ENCODE data around the gene EYA4.

EYA4 gene

GRCh38 chr6:133265066-133265465 is 23.9 kb downstream of the EYA4 start:
- FAIRE-seq (no peak), DNase-seq (ENCODE audit: insufficient read length) (no peak)
- TF ChIP-seq POLR2A (IDR thresholded peaks at IDR 0.05; ENCODE audit: low read depth, low read length) (no peak), POLR2AphosphoS5 (IDR thresholded peaks at IDR 0.05; ENCODE audit: low read depth, low read length) (no peak)

- no peak for TF ChIP-seq POLR2AphosphoS5 (IDR thresholded peaks at IDR 0.05; ENCODE audit: low read depth, low read length)
- DNase-seq (ENCODE audit: insufficient read length) = no peak
These were observed 25.0 kb downstream of the EYA4 start for GRCh38 chr6:133266186-133266585.

GRCh38 chr6:133268621-133269020 is 27.5 kb downstream of the EYA4 start:
- FAIRE-seq (no peak), DNase-seq (ENCODE audit: insufficient read length) (no peak)
- TF ChIP-seq TAF1 (IDR thresholded peaks at IDR 0.05; ENCODE audit: borderline replicate concordance, low read depth, low read length) = no peak
- TF ChIP-seq POLR2AphosphoS5 (IDR thresholded peaks at IDR 0.05; ENCODE audit: low read depth, low read length) = no peak
- TF ChIP-seq POLR2A (IDR thresholded peaks at IDR 0.05; ENCODE audit: low read depth, low read length) = no peak

More at GRCh38 chr6:133266186-133266585, 25.0 kb downstream of the EYA4 start:
- no peak for FAIRE-seq

GRCh38 chr6:133274813-133275212 is 33.7 kb downstream of the EYA4 start:
- TF ChIP-seq POLR2A (IDR thresholded peaks at IDR 0.05; ENCODE audit: low read depth, low read length) = no peak
- DNase-seq (ENCODE audit: insufficient read length) (no peak), FAIRE-seq (no peak)

GRCh38 chr6:133275213-133275612 is 34.1 kb downstream of the EYA4 start:
- no peak for FAIRE-seq
- DNase-seq (ENCODE audit: insufficient read length) = no peak
- TF ChIP-seq TAF1 (IDR thresholded peaks at IDR 0.05; ENCODE audit: borderline replicate concordance, low read depth, low read length) (no peak), POLR2AphosphoS5 (IDR thresholded peaks at IDR 0.05; ENCODE audit: low read depth, low read length) (no peak)

- no peak for FAIRE-seq
- TF ChIP-seq TAF1 (IDR thresholded peaks at IDR 0.05; ENCODE audit: borderline replicate concordance, low read depth, low read length) (no peak), POLR2A (IDR thresholded peaks at IDR 0.05; ENCODE audit: low read depth, low read length) (no peak), POLR2AphosphoS5 (IDR thresholded peaks at IDR 0.05; ENCODE audit: low read depth, low read length) (no peak)
- no peak for DNase-seq (ENCODE audit: insufficient read length)
These were observed 36.2 kb downstream of the EYA4 start for GRCh38 chr6:133277228-133277899.

- TF ChIP-seq POLR2AphosphoS5 (IDR thresholded peaks at IDR 0.05; ENCODE audit: low read depth, low read length) (no peak), POLR2A (IDR thresholded peaks at IDR 0.05; ENCODE audit: low read depth, low read length) (no peak), TAF1 (IDR thresholded peaks at IDR 0.05; ENCODE audit: borderline replicate concordance, low read depth, low read length) (no peak)
- FAIRE-seq = no peak
- DNase-seq (ENCODE audit: insufficient read length) = no peak
These were observed 36.9 kb downstream of the EYA4 start for GRCh38 chr6:133277900-133278545.

- no peak for FAIRE-seq
- DNase-seq (ENCODE audit: insufficient read length) = no peak
- no peak for TF ChIP-seq TAF1 (IDR thresholded peaks at IDR 0.05; ENCODE audit: borderline replicate concordance, low read depth, low read length)
- TF ChIP-seq POLR2AphosphoS5 (IDR thresholded peaks at IDR 0.05; ENCODE audit: low read depth, low read length) = no peak
- no peak for TF ChIP-seq POLR2A (IDR thresholded peaks at IDR 0.05; ENCODE audit: low read depth, low read length)
These were observed 45.6 kb downstream of the EYA4 start for GRCh38 chr6:133286765-133287164.

- TF ChIP-seq POLR2AphosphoS5 (IDR thresholded peaks at IDR 0.05; ENCODE audit: low read depth, low read length) (no peak), TAF1 (IDR thresholded peaks at IDR 0.05; ENCODE audit: borderline replicate concordance, low read depth, low read length) (no peak), POLR2A (IDR thresholded peaks at IDR 0.05; ENCODE audit: low read depth, low read length) (no peak)
- no peak for FAIRE-seq
- DNase-seq (ENCODE audit: insufficient read length) = no peak
These were observed 47.5 kb downstream of the EYA4 start for GRCh38 chr6:133288662-133289061.

GRCh38 chr6:133289733-133290306 is 48.7 kb downstream of the EYA4 start:
- no peak for DNase-seq (ENCODE audit: insufficient read length)
- TF ChIP-seq POLR2A (IDR thresholded peaks at IDR 0.05; ENCODE audit: low read depth, low read length) (no peak), TAF1 (IDR thresholded peaks at IDR 0.05; ENCODE audit: borderline replicate concordance, low read depth, low read length) (no peak), POLR2AphosphoS5 (IDR thresholded peaks at IDR 0.05; ENCODE audit: low read depth, low read length) (no peak)
- no peak for FAIRE-seq

GRCh38 chr6:133290930-133291329 is 49.8 kb downstream of the EYA4 start:
- FAIRE-seq (no peak), DNase-seq (ENCODE audit: insufficient read length) (no peak)
- no peak for TF ChIP-seq POLR2A (IDR thresholded peaks at IDR 0.05; ENCODE audit: low read depth, low read length)
- TF ChIP-seq TAF1 (IDR thresholded peaks at IDR 0.05; ENCODE audit: borderline replicate concordance, low read depth, low read length) = no peak
- no peak for TF ChIP-seq POLR2AphosphoS5 (IDR thresholded peaks at IDR 0.05; ENCODE audit: low read depth, low read length)

GRCh38 chr6:133291671-133292070 is 50.5 kb downstream of the EYA4 start:
- FAIRE-seq = no peak
- DNase-seq (ENCODE audit: insufficient read length) = no peak
- TF ChIP-seq POLR2A (IDR thresholded peaks at IDR 0.05; ENCODE audit: low read depth, low read length) = no peak
- no peak for TF ChIP-seq POLR2AphosphoS5 (IDR thresholded peaks at IDR 0.05; ENCODE audit: low read depth, low read length)
- TF ChIP-seq TAF1 (IDR thresholded peaks at IDR 0.05; ENCODE audit: borderline replicate concordance, low read depth, low read length) = no peak

Measured in GM12892 (cell line).